GM13977 (cell line): ENCODE measurements around the gene GALNT13.

Experiments used
- DNase-seq: peaks from one replicate; pipeline ENCODE4 v3.0.0; 2012; ENCODE audit warnings: low spot score
- CTCF ChIP-seq: IDR thresholded peaks from 2 replicates; pipeline ENCODE4 v1.5.1; 2012; ENCODE audit warnings: mild to moderate bottlenecking, control low read depth; ENCODE audit not compliant: insufficient read depth; ENCODE audit errors: extremely low read depth, missing control alignments
- in situ Hi-C: fragments of 300-500 bp; cut with MboI; formaldehyde crosslinking; loops from one replicate; pipeline ENCODE4 v1.12.0; 2022; ENCODE audit warnings: low sequenced_read_pairs, low pct_unique_long_range_greater_than_20kb, mixed read lengths, inconsistent platforms; ENCODE audit not compliant: unreplicated experiment

Gene GALNT13

DNA sequence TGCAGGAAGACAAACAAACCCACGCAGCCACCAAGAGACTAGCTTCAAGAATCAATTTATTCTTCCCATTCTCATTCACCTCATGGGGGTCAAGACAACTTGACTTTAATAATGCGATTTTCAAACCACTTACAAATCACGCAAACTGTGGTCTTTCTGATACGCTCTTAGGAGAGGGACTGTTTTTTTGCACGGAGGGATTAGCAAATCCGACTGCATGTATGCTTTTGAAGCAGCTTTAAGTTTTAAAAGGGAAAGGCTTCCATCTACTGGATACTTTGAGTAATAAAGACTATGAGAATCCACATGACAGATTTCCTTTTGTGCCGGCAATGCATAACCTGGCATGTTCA, 503.8 kb downstream of the GALNT13 start:
- peak; percentile 6 for DNase-seq
- in situ Hi-C loops = no loop called here
- TF ChIP-seq CTCF = peak; percentile 15

- DNase-seq = no peak
- in situ Hi-C loops = no loop called here
- TF ChIP-seq CTCF = no peak
Observed at GRCh38 chr2:154381931-154382794, 510.4 kb downstream of the GALNT13 start.

DNA sequence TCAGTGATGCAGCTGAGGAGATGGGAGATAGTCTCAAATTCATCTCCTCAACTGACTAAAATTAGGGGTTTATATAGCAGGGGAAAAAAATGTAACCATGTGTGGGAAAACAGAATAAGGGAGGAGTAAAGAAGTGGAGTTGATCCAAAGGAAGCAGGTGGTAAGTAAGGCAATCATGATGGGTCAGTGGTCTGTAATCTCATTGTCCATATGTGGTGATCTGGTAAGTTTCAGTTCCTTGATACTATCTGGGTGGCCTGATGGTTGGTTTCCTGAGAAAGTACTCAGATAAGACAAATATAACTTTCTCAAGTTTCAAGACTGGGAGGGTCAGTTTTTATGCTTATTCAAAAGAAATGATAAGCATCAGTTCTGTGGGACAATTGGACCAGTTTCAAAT, 514.5 kb downstream of the GALNT13 start:
- TF ChIP-seq CTCF = no peak
- no peak for DNase-seq
- in situ Hi-C loops = no loop called here

DNA sequence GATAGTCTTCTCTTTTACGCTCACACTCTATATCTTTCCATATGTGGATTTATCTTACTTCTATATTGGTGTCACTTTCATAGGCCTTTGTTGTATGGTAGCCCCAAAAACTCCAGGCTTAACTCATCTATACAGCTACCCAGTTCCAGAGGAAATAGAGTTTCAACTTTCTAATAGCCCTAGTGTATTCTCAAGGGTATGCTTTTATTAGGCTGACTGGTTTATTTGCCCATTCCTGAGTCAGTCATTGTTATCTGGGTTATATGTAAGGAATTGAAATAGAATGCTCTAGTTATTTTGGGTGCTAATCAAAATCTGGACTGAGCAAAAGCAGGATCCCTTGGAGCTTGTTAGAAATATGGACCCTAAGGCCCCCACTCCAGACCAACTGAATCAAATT, 519.3 kb downstream of the GALNT13 start:
- in situ Hi-C loops = no loop called here
- TF ChIP-seq CTCF = no peak
- DNase-seq = no peak

- no peak for TF ChIP-seq CTCF
- in situ Hi-C loops = no loop called here
- DNase-seq = peak; percentile 6
Observed at GRCh38 chr2:154392256-154392655, 520.5 kb downstream of the GALNT13 start.

DNA sequence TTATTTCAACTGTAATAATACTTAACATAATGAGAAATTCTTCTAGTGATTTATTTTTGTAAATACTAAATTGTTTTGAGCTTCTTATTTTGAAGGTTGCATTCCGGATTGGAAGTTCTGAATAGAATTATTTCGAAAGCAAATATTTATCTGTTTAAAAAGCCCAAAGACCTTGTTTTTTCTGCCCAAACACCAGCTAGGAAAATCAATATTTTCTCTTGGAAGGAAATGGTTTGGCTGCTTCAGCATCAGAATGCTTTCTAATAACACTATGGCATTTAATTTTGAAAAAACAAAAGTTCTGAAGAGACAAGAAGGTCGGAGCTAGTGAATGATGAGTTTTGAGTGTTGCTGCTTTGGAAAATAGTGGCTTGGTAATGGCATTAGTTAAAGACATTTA, 522.9 kb downstream of the GALNT13 start:
- in situ Hi-C loops = no loop called here
- DNase-seq = no peak
- TF ChIP-seq CTCF = no peak
